ENCODE results near the gene PFDN6. TPM values are rescaled to one million over a fixed set of nuclear protein-coding genes. Genes with fewer than 3 reads are reported as not detected.
A peak's percentile ranks its signal among the peaks of the same experiment; 100 is the strongest.

PFDN6 gene
- total and polyA plus RNA-seq, 10 of the 15 experiments (the other 5 are each of a cell fraction or from before 2014, with no cell fraction given), result 3.1 to 168 (median 82.6) TPM

DNA sequence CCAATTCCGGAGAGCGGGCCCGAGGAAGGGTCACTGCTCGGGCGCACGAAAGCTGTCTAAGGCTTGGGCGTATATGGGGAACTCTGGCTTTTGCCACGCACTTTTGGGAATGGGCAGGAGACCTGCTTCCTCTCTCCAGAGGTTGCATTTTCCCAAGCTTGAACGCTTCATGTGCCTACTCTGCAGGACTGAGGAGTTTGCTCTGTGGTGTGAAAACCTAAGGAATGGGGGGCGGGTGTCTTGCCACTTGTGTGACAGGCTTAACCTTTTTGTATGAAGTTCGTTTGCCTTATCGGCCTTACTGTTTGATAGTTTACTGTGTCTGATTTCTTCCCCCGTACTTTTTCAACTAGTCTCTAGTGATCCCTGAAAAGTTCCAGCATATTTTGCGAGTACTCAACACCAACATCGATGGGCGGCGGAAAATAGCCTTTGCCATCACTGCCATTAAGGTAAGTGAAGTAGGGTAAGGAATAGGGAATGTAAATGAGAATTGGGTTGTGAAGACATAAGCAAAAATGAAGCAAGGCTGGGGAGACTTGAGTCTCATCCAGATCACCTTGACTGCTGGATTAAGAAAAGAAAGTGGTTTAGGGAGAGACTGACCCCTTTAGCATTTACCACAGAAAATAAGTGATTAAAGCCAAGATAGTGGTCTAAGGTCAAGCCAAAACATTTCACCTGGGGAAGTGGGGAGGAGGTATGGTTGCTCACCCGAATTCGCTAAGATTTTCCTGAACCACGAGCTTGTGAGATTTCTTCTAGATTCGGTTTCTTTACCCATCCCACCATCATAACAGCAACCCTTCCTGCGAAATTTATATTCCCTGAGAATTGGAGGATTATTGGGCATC lies 16.9 kb upstream of the PFDN6 start:
- BruUV-seq (replicated peaks), result TSS peak; percentile 81
- SMC1A ChIA-PET (ENCODE audit: uncharacterized antibody, unreplicated experiment), result interaction anchor here (0.6 to 2.0 kb wide), 7 partner anchors 17 to 158 kb away, joined by 3 to 8 read pairs (median 6); partner anchors contain the start of genes PFDN6, RING1 and WDR46
- no peaks in the 10 kb centered on the region for H3K9me3 ChIP-seq (replicated peaks; ENCODE audit: control insufficient read depth, insufficient read depth, low read length)

More for the DNA sequence above, 16.9 kb upstream of the PFDN6 start:
- H3K27me3 ChIP-seq (replicated peaks in 1 of 2; ENCODE audit: control insufficient read depth in 2 of 2, insufficient read depth in 2 of 2, low read length in 1 of 2), result no peaks in the 10 kb centered on the region
- ChIA-PET POLR2A (interaction anchor here (0.6 to 5.4 kb wide), 21 partner anchors 8 to 319 kb away, joined by 3 to 60 read pairs (median 6); partner anchors contain the start of genes HLA-DMA, HLA-DPB1, PFDN6 and RGL2), RAD21 (ENCODE audit: unreplicated experiment) (interaction anchor here (0.9 to 2.1 kb wide), 8 partner anchors 16 to 298 kb away, joined by 3 to 11 read pairs (median 5); partner anchors contain the start of genes PFDN6, RGL2, RING1 and WDR46), CTCF (interaction anchor here (0.9 to 3.6 kb wide), 9 partner anchors 23 to 196 kb away, joined by 3 to 23 read pairs (median 5); partner anchors contain the start of genes HLA-DPB1 and RING1)
- DNase-seq (ENCODE audit: low read depth, low spot score), result no peak
- in situ Hi-C loops (cut with MboI) (no loop called here), intact Hi-C loops (cut with micrococcal nuclease; ENCODE audit: unreplicated experiment) (no loop called here)
- H3K79me2 ChIP-seq (ENCODE audit: control insufficient read depth, insufficient read depth, low read length), result peaks cover 67% of the 10 kb centered on the region
- peak overlapping the region; percentile 49; the same call in 1 of the 2 replicates for H2AFZ ChIP-seq (ENCODE audit: control insufficient read depth, low read depth, low read length)
- peaks cover 18% of the 10 kb centered on the region for H3K4me1 ChIP-seq (ENCODE audit: control insufficient read depth, insufficient read depth, low read length)
- under 1% methylated on average over 22 of the region's 22 CpGs for WGBS (ENCODE audit: insufficient coverage, insufficient replicate concordance, low lambda C conversion rate, missing lambda C conversion rate)
- no peak for TF ChIP-seq RELA (IDR thresholded peaks at IDR 0.05; ENCODE audit: borderline replicate concordance, partially characterized antibody)
- 0 out of 2 replicates have a peak, but pooled peaks have one; percentile 50 for TF ChIP-seq ZBED1 (IDR thresholded peaks at IDR 0.05; ENCODE audit: borderline replicate concordance)
- peak; percentile 36; the same call in 1 of the 2 replicates for TF ChIP-seq CHD1 (IDR thresholded peaks at IDR 0.05; ENCODE audit: low read depth, low read length)
- TF ChIP-seq RBBP5 (conservative IDR thresholded peaks at IDR 0.05), result peak; percentile 28; the same call in 1 of the 2 replicates
- TF ChIP-seq, protein P1, sequence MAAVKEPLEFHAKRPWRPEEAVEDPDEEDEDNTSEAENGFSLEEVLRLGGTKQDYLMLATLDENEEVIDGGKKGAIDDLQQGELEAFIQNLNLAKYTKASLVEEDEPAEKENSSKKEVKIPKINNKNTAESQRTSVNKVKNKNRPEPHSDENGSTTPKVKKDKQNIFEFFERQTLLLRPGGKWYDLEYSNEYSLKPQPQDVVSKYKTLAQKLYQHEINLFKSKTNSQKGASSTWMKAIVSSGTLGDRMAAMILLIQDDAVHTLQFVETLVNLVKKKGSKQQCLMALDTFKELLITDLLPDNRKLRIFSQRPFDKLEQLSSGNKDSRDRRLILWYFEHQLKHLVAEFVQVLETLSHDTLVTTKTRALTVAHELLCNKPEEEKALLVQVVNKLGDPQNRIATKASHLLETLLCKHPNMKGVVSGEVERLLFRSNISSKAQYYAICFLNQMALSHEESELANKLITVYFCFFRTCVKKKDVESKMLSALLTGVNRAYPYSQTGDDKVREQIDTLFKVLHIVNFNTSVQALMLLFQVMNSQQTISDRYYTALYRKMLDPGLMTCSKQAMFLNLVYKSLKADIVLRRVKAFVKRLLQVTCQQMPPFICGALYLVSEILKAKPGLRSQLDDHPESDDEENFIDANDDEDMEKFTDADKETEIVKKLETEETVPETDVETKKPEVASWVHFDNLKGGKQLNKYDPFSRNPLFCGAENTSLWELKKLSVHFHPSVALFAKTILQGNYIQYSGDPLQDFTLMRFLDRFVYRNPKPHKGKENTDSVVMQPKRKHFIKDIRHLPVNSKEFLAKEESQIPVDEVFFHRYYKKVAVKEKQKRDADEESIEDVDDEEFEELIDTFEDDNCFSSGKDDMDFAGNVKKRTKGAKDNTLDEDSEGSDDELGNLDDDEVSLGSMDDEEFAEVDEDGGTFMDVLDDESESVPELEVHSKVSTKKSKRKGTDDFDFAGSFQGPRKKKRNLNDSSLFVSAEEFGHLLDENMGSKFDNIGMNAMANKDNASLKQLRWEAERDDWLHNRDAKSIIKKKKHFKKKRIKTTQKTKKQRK (IDR thresholded peaks at IDR 0.05; ENCODE audit: low read depth, low read length), result no peak
- peak; percentile 51; the same call in 1 of the 2 replicates for TF ChIP-seq LARP7 (IDR thresholded peaks at IDR 0.05)
- peak; percentile 68; the same call in 1 of the 2 replicates for TF ChIP-seq ZSCAN29 (IDR thresholded peaks at IDR 0.05)
- no peak for TF ChIP-seq NFYA (IDR thresholded peaks at IDR 0.05; ENCODE audit: borderline replicate concordance, low read depth, low read length)
- TF ChIP-seq SMAD5 (IDR thresholded peaks at IDR 0.05; ENCODE audit: low read depth), result peak; percentile 22; the same call in 1 of the 2 replicates
- TF ChIP-seq, protein P2, sequence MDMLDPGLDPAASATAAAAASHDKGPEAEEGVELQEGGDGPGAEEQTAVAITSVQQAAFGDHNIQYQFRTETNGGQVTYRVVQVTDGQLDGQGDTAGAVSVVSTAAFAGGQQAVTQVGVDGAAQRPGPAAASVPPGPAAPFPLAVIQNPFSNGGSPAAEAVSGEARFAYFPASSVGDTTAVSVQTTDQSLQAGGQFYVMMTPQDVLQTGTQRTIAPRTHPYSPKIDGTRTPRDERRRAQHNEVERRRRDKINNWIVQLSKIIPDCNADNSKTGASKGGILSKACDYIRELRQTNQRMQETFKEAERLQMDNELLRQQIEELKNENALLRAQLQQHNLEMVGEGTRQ (IDR thresholded peaks at IDR 0.05; ENCODE audit: borderline replicate concordance, low read depth, low read length), result no peak
- TF ChIP-seq POLR2AphosphoS5 (IDR thresholded peaks at IDR 0.05; ENCODE audit: low read length), result peak; percentile 30; the same call in 1 of the 2 replicates
- peak; percentile 11; the same call in 1 of the 2 replicates for TF ChIP-seq POLR2A (IDR thresholded peaks at IDR 0.05; ENCODE audit: low read depth, low read length)
- TF ChIP-seq ZZZ3 (IDR thresholded peaks at IDR 0.05; ENCODE audit: control insufficient read depth, insufficient read length, low read depth), result peak; percentile 1
- TF ChIP-seq, protein P3, sequence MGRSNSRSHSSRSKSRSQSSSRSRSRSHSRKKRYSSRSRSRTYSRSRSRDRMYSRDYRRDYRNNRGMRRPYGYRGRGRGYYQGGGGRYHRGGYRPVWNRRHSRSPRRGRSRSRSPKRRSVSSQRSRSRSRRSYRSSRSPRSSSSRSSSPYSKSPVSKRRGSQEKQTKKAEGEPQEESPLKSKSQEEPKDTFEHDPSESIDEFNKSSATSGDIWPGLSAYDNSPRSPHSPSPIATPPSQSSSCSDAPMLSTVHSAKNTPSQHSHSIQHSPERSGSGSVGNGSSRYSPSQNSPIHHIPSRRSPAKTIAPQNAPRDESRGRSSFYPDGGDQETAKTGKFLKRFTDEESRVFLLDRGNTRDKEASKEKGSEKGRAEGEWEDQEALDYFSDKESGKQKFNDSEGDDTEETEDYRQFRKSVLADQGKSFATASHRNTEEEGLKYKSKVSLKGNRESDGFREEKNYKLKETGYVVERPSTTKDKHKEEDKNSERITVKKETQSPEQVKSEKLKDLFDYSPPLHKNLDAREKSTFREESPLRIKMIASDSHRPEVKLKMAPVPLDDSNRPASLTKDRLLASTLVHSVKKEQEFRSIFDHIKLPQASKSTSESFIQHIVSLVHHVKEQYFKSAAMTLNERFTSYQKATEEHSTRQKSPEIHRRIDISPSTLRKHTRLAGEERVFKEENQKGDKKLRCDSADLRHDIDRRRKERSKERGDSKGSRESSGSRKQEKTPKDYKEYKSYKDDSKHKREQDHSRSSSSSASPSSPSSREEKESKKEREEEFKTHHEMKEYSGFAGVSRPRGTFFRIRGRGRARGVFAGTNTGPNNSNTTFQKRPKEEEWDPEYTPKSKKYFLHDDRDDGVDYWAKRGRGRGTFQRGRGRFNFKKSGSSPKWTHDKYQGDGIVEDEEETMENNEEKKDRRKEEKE (IDR thresholded peaks at IDR 0.05), result no peak
- no peak for TF ChIP-seq NR2F1 (conservative IDR thresholded peaks at IDR 0.05)
- H4K20me1 ChIP-seq (ENCODE audit: control insufficient read depth, insufficient read depth), result peaks cover 6% of the 10 kb centered on the region
- H3K4me3 ChIP-seq, result peak overlapping the region; percentile 87
- peaks cover 13 to 24% of the 10 kb centered on the region in 2 experiments for H3K36me3 ChIP-seq (ENCODE audit: control insufficient read depth in 2 of 2, insufficient read depth in 2 of 2, low read length in 1 of 2)
- peak overlapping the region; percentile 83 for H3K4me2 ChIP-seq (ENCODE audit: control insufficient read depth, insufficient read depth)
- ATAC-seq, result peak; percentile 16
- no peak for FAIRE-seq
- H3K27ac ChIP-seq (ENCODE audit: control insufficient read depth, insufficient read depth), result peak overlapping the region; percentile 97
- H3K9ac ChIP-seq (ENCODE audit: control insufficient read depth, insufficient read depth, low read length), result peak overlapping the region; percentile 88
